ENCODE results near the gene ETFDH. TPM values are rescaled to one million over a fixed set of nuclear protein-coding genes. Genes with fewer than 3 reads are reported as not detected.

The ETFDH gene
- total RNA-seq, 3 donors from 2014 or later (not counting 1 experiment from before 2014, with no cell fraction given), result 20.3 to 36.7 (median 22.2) TPM

DNA sequence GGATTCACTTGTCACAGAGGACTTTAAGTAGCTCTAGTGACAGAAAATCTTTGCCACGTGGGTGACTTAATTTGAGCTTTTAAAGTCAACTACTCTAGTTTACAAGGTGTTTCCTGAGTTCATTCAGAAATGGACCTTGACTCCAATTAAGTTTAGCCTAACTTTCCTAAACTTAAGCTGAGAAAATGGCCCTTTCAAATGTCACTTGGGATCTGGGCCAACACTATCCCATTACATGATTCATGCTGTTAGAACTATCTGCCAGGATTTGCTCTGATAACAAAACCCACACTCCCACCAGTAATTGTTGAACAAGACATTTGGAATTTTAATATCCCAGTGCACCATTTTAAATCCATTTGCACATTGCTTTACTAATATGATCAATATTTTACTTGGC lies 41.2 kb upstream of the ETFDH start:
- no peak for TF ChIP-seq CTCF (IDR thresholded peaks at IDR 0.05)
- Mint-ChIP-seq H3K27ac (no peak overlapping the region), H3K4me3 (no peak overlapping the region), H3K9me3 (no peaks in the 10 kb centered on the region), H3K36me3 (no peaks in the 10 kb centered on the region), H3K4me1 (no peaks in the 10 kb centered on the region), H3K27me3 (ENCODE audit: low read depth in 2 of 2) (peaks cover 7 to 18% of the 10 kb centered on the region in 2 donors)
- intact Hi-C loops (cut with micrococcal nuclease), result no loop called here
- ATAC-seq (no peak), DNase-seq (no peak)
- H3K4me3 ChIP-seq (ENCODE audit: low read length), result no peak overlapping the region
- no peaks in the 10 kb centered on the region for H3K27me3 ChIP-seq (ENCODE audit: control insufficient read depth, insufficient read depth, low read length)
- no peaks in the 10 kb centered on the region for H3K4me1 ChIP-seq (ENCODE audit: control insufficient read depth, insufficient read depth, low read length)
- no peaks in the 10 kb centered on the region for H3K36me3 ChIP-seq (ENCODE audit: control insufficient read depth, insufficient read depth, low read length)
- H3K9me3 ChIP-seq (ENCODE audit: control insufficient read depth, insufficient read depth, low read length), result no peaks in the 10 kb centered on the region
- 88% methylated on average over 1 of the region's 1 CpG for WGBS (ENCODE audit: insufficient coverage)
- H3K27ac ChIP-seq (ENCODE audit: low read length), result no peak overlapping the region

DNA sequence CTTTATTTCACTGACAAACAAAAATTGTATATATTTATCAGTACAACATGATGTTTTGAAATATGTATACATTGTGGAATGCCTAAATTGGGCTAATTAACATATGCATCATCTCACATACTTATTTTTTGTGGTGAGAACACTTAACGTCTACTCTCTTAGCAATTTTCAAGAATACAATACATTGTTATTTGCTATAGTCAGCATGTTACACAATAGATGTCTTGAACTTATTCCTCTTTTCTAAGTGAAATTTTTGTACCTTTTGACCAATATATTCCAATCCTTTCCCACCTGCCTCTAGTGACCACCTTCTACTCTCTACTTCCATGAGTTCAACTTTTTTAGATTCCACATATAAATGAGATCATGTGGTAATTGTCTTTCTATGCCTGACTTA lies 35.5 kb upstream of the ETFDH start:
- Mint-ChIP-seq H3K27ac (no peak overlapping the region), H3K27me3 (ENCODE audit: low read depth in 2 of 2) (peaks cover 3 to 21% of the 10 kb centered on the region in 2 donors), H3K4me3 (no peak overlapping the region), H3K4me1 (no peaks in the 10 kb centered on the region), H3K36me3 (no peaks in the 10 kb centered on the region), H3K9me3 (no peaks in the 10 kb centered on the region)
- ATAC-seq (no peak), DNase-seq (no peak)
- Histone ChIP-seq H3K36me3 (ENCODE audit: control insufficient read depth, insufficient read depth, low read length) (no peaks in the 10 kb centered on the region), H3K27ac (ENCODE audit: low read length) (no peak overlapping the region), H3K4me3 (ENCODE audit: low read length) (no peak overlapping the region), H3K9me3 (ENCODE audit: control insufficient read depth, insufficient read depth, low read length) (no peaks in the 10 kb centered on the region), H3K4me1 (ENCODE audit: control insufficient read depth, insufficient read depth, low read length) (no peaks in the 10 kb centered on the region), H3K27me3 (ENCODE audit: control insufficient read depth, insufficient read depth, low read length) (peaks cover 6% of the 10 kb centered on the region)
- no CpG with 5 or more reads among the region's 1 CpG for WGBS (ENCODE audit: insufficient coverage)
- TF ChIP-seq CTCF (IDR thresholded peaks at IDR 0.05), result no peak
- intact Hi-C loops (cut with micrococcal nuclease), result no loop called here

GRCh38 chr4:158644356-158644755 lies 27.7 kb upstream of the ETFDH start:
- ATAC-seq, result no peak
- Histone ChIP-seq H3K27me3 (ENCODE audit: control insufficient read depth, insufficient read depth, low read length) (peaks cover 3% of the 10 kb centered on the region), H3K27ac (ENCODE audit: low read length) (no peak overlapping the region), H3K4me3 (ENCODE audit: low read length) (no peak overlapping the region), H3K4me1 (ENCODE audit: control insufficient read depth, insufficient read depth, low read length) (no peaks in the 10 kb centered on the region), H3K36me3 (ENCODE audit: control insufficient read depth, insufficient read depth, low read length) (no peaks in the 10 kb centered on the region), H3K9me3 (ENCODE audit: control insufficient read depth, insufficient read depth, low read length) (no peaks in the 10 kb centered on the region)
- Mint-ChIP-seq H3K4me1 (no peaks in the 10 kb centered on the region), H3K36me3 (no peaks in the 10 kb centered on the region), H3K9me3 (peaks cover 0 to 2% of the 10 kb centered on the region in 2 donors), H3K27ac (no peak overlapping the region), H3K4me3 (no peak overlapping the region), H3K27me3 (ENCODE audit: low read depth in 2 of 2) (peaks cover 12 to 18% of the 10 kb centered on the region in 2 donors)
- WGBS (ENCODE audit: insufficient coverage), result 90% methylated on average over 5 of the region's 5 CpGs
- no peak for TF ChIP-seq CTCF (IDR thresholded peaks at IDR 0.05)
- no peak for DNase-seq
- intact Hi-C loops (cut with micrococcal nuclease), result no loop called here

DNA sequence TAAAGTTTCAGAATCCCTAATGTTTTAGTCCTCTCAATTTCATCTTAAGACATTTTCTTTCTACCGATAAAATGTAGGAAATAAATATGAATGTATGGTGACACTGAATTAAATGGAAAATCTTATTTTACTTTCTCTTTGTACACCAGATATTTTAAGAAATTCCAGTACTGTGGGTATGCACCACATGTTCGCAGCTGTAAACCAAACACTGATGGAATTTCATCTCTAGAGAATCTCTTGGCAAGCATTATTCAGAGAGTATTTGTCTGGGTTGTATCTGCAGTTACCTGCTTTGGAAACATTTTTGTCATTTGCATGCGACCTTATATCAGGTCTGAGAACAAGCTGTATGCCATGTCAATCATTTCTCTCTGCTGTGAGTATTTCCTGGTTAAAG lies 27.3 kb upstream of the ETFDH start:
- Histone ChIP-seq H3K27ac (ENCODE audit: low read length) (no peak overlapping the region), H3K36me3 (ENCODE audit: control insufficient read depth, insufficient read depth, low read length) (no peaks in the 10 kb centered on the region), H3K4me1 (ENCODE audit: control insufficient read depth, insufficient read depth, low read length) (no peaks in the 10 kb centered on the region), H3K27me3 (ENCODE audit: control insufficient read depth, insufficient read depth, low read length) (peaks cover 3% of the 10 kb centered on the region), H3K9me3 (ENCODE audit: control insufficient read depth, insufficient read depth, low read length) (no peaks in the 10 kb centered on the region), H3K4me3 (ENCODE audit: low read length) (no peak overlapping the region)
- Mint-ChIP-seq H3K27ac (no peak overlapping the region), H3K9me3 (peaks cover 0 to 2% of the 10 kb centered on the region in 2 donors), H3K27me3 (ENCODE audit: low read depth in 2 of 2) (peaks cover 12 to 18% of the 10 kb centered on the region in 2 donors), H3K4me3 (no peak overlapping the region), H3K4me1 (no peaks in the 10 kb centered on the region), H3K36me3 (no peaks in the 10 kb centered on the region)
- TF ChIP-seq CTCF (IDR thresholded peaks at IDR 0.05), result no peak
- 91% methylated on average over 2 of the region's 3 CpGs for WGBS (ENCODE audit: insufficient coverage)
- intact Hi-C loops (cut with micrococcal nuclease), result no loop called here
- no peak for DNase-seq
- no peak for ATAC-seq

Measured in natural killer cell (primary cell).